ENCODE data around the gene MAD1L1.

GRCh38 chr7:1906087-1906830 is 326.5 kb downstream of the MAD1L1 start:
- TF ChIP-seq GATA3 (IDR thresholded peaks at IDR 0.05; ENCODE audit: low read depth, low read length), result no peak
- TF ChIP-seq GATA2 (IDR thresholded peaks at IDR 0.05; ENCODE audit: low read depth, low read length), result no peak
